HepG2 (cell line): ENCODE measurements around the gene CIAO2B. TPM values are rescaled to one million over a fixed set of nuclear protein-coding genes. Genes with fewer than 3 reads are reported as not detected.
A peak's percentile ranks its signal among the peaks of the same experiment; 100 is the strongest.

Experiments
- AGO1 ChIP-seq: fragments of 200-400 bp; formaldehyde crosslinking; IDR thresholded peaks from 2 replicates; pipeline ENCODE4 v1.6.1; 2017; ENCODE audit warnings: mild to moderate bottlenecking, low read depth, low read length, moderate library complexity; ENCODE audit not compliant: poor library complexity, severe bottlenecking
- BCL3 ChIP-seq: sonication (generic); formaldehyde crosslinking; IDR thresholded peaks from 2 replicates; pipeline ENCODE4 v1.5.1; 2020; ENCODE audit warnings: mild to moderate bottlenecking, missing genetic modification reagents, moderate library complexity
- BRD4 ChIP-seq: sonication (generic); formaldehyde crosslinking; IDR thresholded peaks from 2 replicates; pipeline ENCODE4 v1.4.0; 2020; ENCODE audit warnings: missing genetic modification reagents
- HNF4G ChIP-seq, 2 experiments: sonication (generic) in 1 of 2; formaldehyde crosslinking in 1 of 2; IDR thresholded peaks; 2 replicates each; pipeline versions ENCODE4 v1.4.0 to v1.6.1; 2011 to 2020; ENCODE audit warnings: borderline replicate concordance in 2 of 2, low read depth in 2 of 2, mild to moderate bottlenecking in 2 of 2, low read length in 1 of 2, missing genetic modification reagents in 1 of 2, moderate library complexity in 1 of 2
- MYC ChIP-seq: sonication (generic); formaldehyde crosslinking; IDR thresholded peaks from 2 replicates; pipeline ENCODE4 v1.9.0; 2021; ENCODE audit warnings: missing genetic modification reagents, borderline replicate concordance
- NFE2L1 ChIP-seq: sonication (generic); formaldehyde crosslinking; IDR thresholded peaks from 2 replicates; pipeline ENCODE4 v1.4.0; 2020; ENCODE audit warnings: missing genetic modification reagents, mild to moderate bottlenecking, borderline replicate concordance
- NFKB2 ChIP-seq: sonication (generic); formaldehyde crosslinking; IDR thresholded peaks from 2 replicates; pipeline ENCODE4 v1.4.0; 2020; ENCODE audit warnings: missing genetic modification reagents, borderline replicate concordance
- PHF21A ChIP-seq: sonication (generic); formaldehyde crosslinking; IDR thresholded peaks from 2 replicates; pipeline ENCODE4 v1.5.0; 2020; ENCODE audit warnings: mild to moderate bottlenecking, missing genetic modification reagents
- REL ChIP-seq: sonication (generic); formaldehyde crosslinking; conservative IDR thresholded peaks from 2 replicates; pipeline ENCODE4 v1.8.0; 2022; ENCODE audit warnings: mild to moderate bottlenecking, missing genetic modification reagents, moderate library complexity
- SYNCRIP ChIP-seq: fragments of 200-400 bp; formaldehyde crosslinking; IDR thresholded peaks from 2 replicates; pipeline ENCODE4 v1.6.1; 2018; ENCODE audit warnings: mild to moderate bottlenecking, low read depth, low read length; ENCODE audit not compliant: insufficient read depth
- TAF15 ChIP-seq: fragments of 200-400 bp; formaldehyde crosslinking; IDR thresholded peaks from one replicate; pipeline ENCODE4 v1.6.1; 2018; ENCODE audit warnings: mild to moderate bottlenecking, low read depth, low read length; ENCODE audit not compliant: poor library complexity, severe bottlenecking
- U2AF2 ChIP-seq: fragments of 200-400 bp; formaldehyde crosslinking; IDR thresholded peaks from 2 replicates; pipeline ENCODE4 v1.6.1; 2017; ENCODE audit warnings: low read depth, mild to moderate bottlenecking, low read length
- ZNF136 ChIP-seq: sonication (generic); formaldehyde crosslinking; IDR thresholded peaks from 2 replicates; pipeline ENCODE4 v1.8.1; 2022; ENCODE audit warnings: low read depth, mild to moderate bottlenecking, moderate library complexity, missing genetic modification reagents
- ZNF275 ChIP-seq: sonication (generic); formaldehyde crosslinking; IDR thresholded peaks from 2 replicates; pipeline ENCODE4 v1.8.0; 2022; ENCODE audit warnings: missing genetic modification reagents, mild to moderate bottlenecking, inconsistent platforms, borderline replicate concordance
- ZNF292 ChIP-seq: sonication (generic); formaldehyde crosslinking; IDR thresholded peaks from 2 replicates; pipeline ENCODE4 v1.8.1; 2022; ENCODE audit warnings: mild to moderate bottlenecking, low read depth, missing genetic modification reagents, borderline replicate concordance
- ZNF574 ChIP-seq: sonication (generic); formaldehyde crosslinking; IDR thresholded peaks from 2 replicates; pipeline ENCODE4 v1.4.0; 2020; ENCODE audit warnings: missing genetic modification reagents
- ZNF687 ChIP-seq: sonication (generic); formaldehyde crosslinking; IDR thresholded peaks from 2 replicates; pipeline ENCODE4 v1.5.1; 2020; ENCODE audit warnings: mild to moderate bottlenecking, missing genetic modification reagents, moderate library complexity
- ZNF878 ChIP-seq: sonication (generic); formaldehyde crosslinking; IDR thresholded peaks from 2 replicates; pipeline ENCODE4 v1.8.1; 2023; ENCODE audit warnings: mild to moderate bottlenecking, missing genetic modification reagents, moderate library complexity
- polyA plus RNA-seq, 8 experiments: library from polyadenylated mRNA; depleted of rRNA in 3 of 8; stranded (reverse) in 7 of 8; unstranded in 1 of 8; fragments of >200 nt; fragmentation: Illumina TruSeq in 4 of 8; extraction: Trizol in 4 of 8; gene quantifications; 2 replicates each; pipeline versions ENCODE4 v1.2.1 to v1.2.3, GENCODE V29; 2011 to 2016; ENCODE audit warnings: low read depth in 4 of 8, missing spikeins in 1 of 8, mixed read lengths in 1 of 8; ENCODE audit not compliant: insufficient read depth in 1 of 8
- total RNA-seq, 5 experiments: library from RNA; depleted of rRNA; stranded (reverse); fragments of >200 nt; fragmentation: Illumina TruSeq; extraction: Trizol; gene quantifications; 2 replicates each; pipeline ENCODE4 v1.2.3, GENCODE V29; 2016; ENCODE audit warnings: low read depth in 1 of 5

The CIAO2B gene
- total and polyA plus RNA-seq, 2 of the 13 experiments (the other 11 are each of a cell fraction or from before 2014, with no cell fraction given): 157 to 293 TPM

- TF ChIP-seq AGO1 (no peak), ZNF574 (CRISPR knock-in tag) (peak; percentile 39; the same call in 1 of the 2 replicates), SYNCRIP (no peak), ZNF136 (CRISPR knock-in tag) (no peak), U2AF2 (no peak), TAF15 (no peak), MYC (CRISPR knock-in tag) (peak; percentile 33; the same call in 1 of the 2 replicates), NFKB2 (CRISPR knock-in tag) (peak; percentile 48; the same call in 1 of the 2 replicates), NFE2L1 (CRISPR knock-in tag) (no peak), BCL3 (CRISPR knock-in tag) (no peak; the same call in 1 of the 2 replicates), REL (CRISPR knock-in tag) (no peak), HNF4G (IDR thresholded peaks at IDR 0.05; ENCODE audit: borderline replicate concordance, low read depth, low read length) (0 out of 2 replicates have a peak, but pooled peaks have one; percentile 38), HNF4G (CRISPR knock-in tag; IDR thresholded peaks at IDR 0.05; ENCODE audit: borderline replicate concordance, low read depth) (peak; percentile 36; the same call in 1 of the 2 replicates), ZNF292 (CRISPR knock-in tag) (no peak; the same call in 1 of the 2 replicates), ZNF275 (no peak), PHF21A (CRISPR knock-in tag) (0 out of 2 replicates have a peak, but pooled peaks have one; percentile 19), BRD4 (no peak), ZNF687 (peak; percentile 52), ZNF878 (CRISPR knock-in tag) (no peak)
Measured at GRCh38 chr16:66917741-66918140, 16.5 kb downstream of the CIAO2B start (continued).
